ENCODE measurements around the gene FHIT.

- TF ChIP-seq YY1 (IDR thresholded peaks at IDR 0.05; ENCODE audit: insufficient read depth, insufficient read length) (no peak), ZNF274 (IDR thresholded peaks at IDR 0.05; ENCODE audit: low read depth, low read length) (no peak), SUZ12 (IDR thresholded peaks at IDR 0.05; ENCODE audit: extremely low read depth, insufficient read depth, insufficient read length) (no peak)
Measured at GRCh38 chr3:60047426-60048200, 1203.6 kb downstream of the FHIT start.
